Peyer's patch (tissue), 4 donors: ENCODE measurements around the gene P4HB.

ENCODE experiments used
- CTCF ChIP-seq, 6 experiments: fragments of 450-650 bp in 4 of 6; fragments of 200-600 bp in 2 of 6; sonication (generic) in 1 of 6; IDR thresholded peaks; one replicate each; pipeline ENCODE4 v1.5.1; 2017 to 2019; ENCODE audit warnings: antibody characterized with exemption in 6 of 6, mild to moderate bottlenecking in 3 of 6, moderate library complexity in 1 of 6
- POLR2A ChIP-seq, 2 donors: fragments of 450-650 bp; IDR thresholded peaks; one replicate each; pipeline ENCODE4 v1.5.1; 2017; ENCODE audit warnings: antibody characterized with exemption in 2 of 2, mild to moderate bottlenecking in 2 of 2, moderate library complexity in 2 of 2

GRCh38 chr17:81860756-81861568, 627 bp upstream of the P4HB start:
- peak; percentile 92 to 99 for TF ChIP-seq POLR2A (IDR thresholded peaks at IDR 0.05)
- peak in 4 of 6 experiments; percentile 6 to 49 (median 32) for TF ChIP-seq CTCF (IDR thresholded peaks at IDR 0.05)
